Activated T-cell treated with anti-CD3 and anti-CD28 coated beads, Interleukin-2, amount 50 U/mL, for 24 hours (primary cell): ENCODE data around the gene CHPF.

Experiments
- DNase-seq: peaks from one replicate; pipeline ENCODE4 v3.0.0-alpha.2; 2020
- H3K27ac Mint-ChIP-seq: 2 replicates; pipeline ENCODE4 v1.8.0; 2020; ENCODE audit warnings: mild to moderate bottlenecking, mixed read lengths
- H3K27me3 Mint-ChIP-seq: 2 replicates; pipeline ENCODE4 v1.8.0; 2020; ENCODE audit warnings: mixed read lengths
- H3K36me3 Mint-ChIP-seq: 2 replicates; pipeline ENCODE4 v1.8.0; 2020; ENCODE audit warnings: low read depth, mixed read lengths
- H3K4me1 Mint-ChIP-seq: 2 replicates; pipeline ENCODE4 v1.8.0; 2020; ENCODE audit warnings: low read depth, mixed read lengths
- H3K4me3 Mint-ChIP-seq: 2 replicates; pipeline ENCODE4 v1.8.0; 2020; ENCODE audit warnings: mild to moderate bottlenecking, moderate library complexity, mixed read lengths
- H3K9me3 Mint-ChIP-seq: 2 replicates; pipeline ENCODE4 v1.8.0; 2020; ENCODE audit warnings: mixed read lengths

Gene CHPF

GRCh38 chr2:219536425-219536824 lies 7.2 kb downstream of the CHPF start:
- H3K4me3 Mint-ChIP-seq: no peak overlapping the region
- no peak overlapping the region for H3K27ac Mint-ChIP-seq
- H3K4me1 Mint-ChIP-seq: peaks cover 4% of the 10 kb centered on the region
- no peak for DNase-seq
- peaks cover 29% of the 10 kb centered on the region for H3K36me3 Mint-ChIP-seq
- peaks cover 17% of the 10 kb centered on the region for H3K27me3 Mint-ChIP-seq
- H3K9me3 Mint-ChIP-seq: no peaks in the 10 kb centered on the region

- Mint-ChIP-seq H3K36me3 (peaks cover 7% of the 10 kb centered on the region), H3K27me3 (peaks cover 39% of the 10 kb centered on the region), H3K9me3 (no peaks in the 10 kb centered on the region), H3K4me3 (no peak overlapping the region), H3K4me1 (no peaks in the 10 kb centered on the region), H3K27ac (no peak overlapping the region)
- no peak for DNase-seq
Observed at GRCh38 chr2:219533930-219534661, 9.5 kb downstream of the CHPF start.

- Mint-ChIP-seq H3K36me3 (no peaks in the 10 kb centered on the region), H3K27ac (no peak overlapping the region), H3K4me1 (no peaks in the 10 kb centered on the region), H3K4me3 (no peak overlapping the region), H3K9me3 (no peaks in the 10 kb centered on the region), H3K27me3 (peaks cover 56% of the 10 kb centered on the region)
- DNase-seq: no peak
Observed at GRCh38 chr2:219532378-219532649, 11.3 kb downstream of the CHPF start.

GRCh38 chr2:219531639-219532377 lies 11.8 kb downstream of the CHPF start:
- H3K9me3 Mint-ChIP-seq: no peaks in the 10 kb centered on the region
- no peaks in the 10 kb centered on the region for H3K4me1 Mint-ChIP-seq
- no peak overlapping the region for H3K27ac Mint-ChIP-seq
- H3K4me3 Mint-ChIP-seq: no peak overlapping the region
- H3K27me3 Mint-ChIP-seq: peaks cover 61% of the 10 kb centered on the region
- no peaks in the 10 kb centered on the region for H3K36me3 Mint-ChIP-seq
- DNase-seq: no peak

GRCh38 chr2:219530048-219530963 lies 13.3 kb downstream of the CHPF start:
- no peaks in the 10 kb centered on the region for H3K36me3 Mint-ChIP-seq
- peak; percentile 90 for DNase-seq

GRCh38 chr2:219527472-219527871 lies 16.1 kb downstream of the CHPF start:
- Mint-ChIP-seq H3K27ac (no peak overlapping the region), H3K4me1 (peaks cover 4% of the 10 kb centered on the region), H3K36me3 (no peaks in the 10 kb centered on the region), H3K9me3 (no peaks in the 10 kb centered on the region), H3K4me3 (no peak overlapping the region), H3K27me3 (peaks cover 87% of the 10 kb centered on the region)
- DNase-seq: no peak

More at GRCh38 chr2:219530048-219530963, 13.3 kb downstream of the CHPF start:
- no peaks in the 10 kb centered on the region for H3K9me3 Mint-ChIP-seq
- no peak overlapping the region for H3K4me3 Mint-ChIP-seq
- H3K4me1 Mint-ChIP-seq: no peaks in the 10 kb centered on the region
- peaks cover 73% of the 10 kb centered on the region for H3K27me3 Mint-ChIP-seq
- no peak overlapping the region for H3K27ac Mint-ChIP-seq

- no peak overlapping the region for H3K27ac Mint-ChIP-seq
- DNase-seq: no peak
- no peaks in the 10 kb centered on the region for H3K9me3 Mint-ChIP-seq
- no peaks in the 10 kb centered on the region for H3K36me3 Mint-ChIP-seq
- H3K4me1 Mint-ChIP-seq: peaks cover 5% of the 10 kb centered on the region
- peaks cover 87% of the 10 kb centered on the region for H3K27me3 Mint-ChIP-seq
- H3K4me3 Mint-ChIP-seq: no peak overlapping the region
Observed at GRCh38 chr2:219527076-219527394, 16.6 kb downstream of the CHPF start.

- Mint-ChIP-seq H3K4me3 (no peak overlapping the region), H3K4me1 (peaks cover 10% of the 10 kb centered on the region), H3K27me3 (peaks cover 89% of the 10 kb centered on the region), H3K36me3 (no peaks in the 10 kb centered on the region), H3K27ac (no peak overlapping the region), H3K9me3 (no peaks in the 10 kb centered on the region)
- DNase-seq: no peak
Observed at GRCh38 chr2:219526320-219527075, 17.1 kb downstream of the CHPF start.

- H3K36me3 Mint-ChIP-seq: no peaks in the 10 kb centered on the region
- H3K9me3 Mint-ChIP-seq: no peaks in the 10 kb centered on the region
- no peak for DNase-seq
- H3K27me3 Mint-ChIP-seq: peaks cover 91% of the 10 kb centered on the region
- peaks cover 11% of the 10 kb centered on the region for H3K4me1 Mint-ChIP-seq
- no peak overlapping the region for H3K27ac Mint-ChIP-seq
- no peak overlapping the region for H3K4me3 Mint-ChIP-seq
Observed at GRCh38 chr2:219525533-219526232, 17.9 kb downstream of the CHPF start.

- no peaks in the 10 kb centered on the region for H3K36me3 Mint-ChIP-seq
- no peaks in the 10 kb centered on the region for H3K9me3 Mint-ChIP-seq
- no peak for DNase-seq
- no peak overlapping the region for H3K27ac Mint-ChIP-seq
- H3K27me3 Mint-ChIP-seq: peaks cover 90% of the 10 kb centered on the region
- H3K4me1 Mint-ChIP-seq: peaks cover 11% of the 10 kb centered on the region
- H3K4me3 Mint-ChIP-seq: no peak overlapping the region
Observed at GRCh38 chr2:219524817-219525216, 18.8 kb downstream of the CHPF start.

- Mint-ChIP-seq H3K27ac (no peak overlapping the region), H3K9me3 (no peaks in the 10 kb centered on the region), H3K36me3 (no peaks in the 10 kb centered on the region), H3K4me1 (peaks cover 11% of the 10 kb centered on the region), H3K27me3 (peaks cover 82% of the 10 kb centered on the region), H3K4me3 (no peak overlapping the region)
- no peak for DNase-seq
Observed at GRCh38 chr2:219523031-219523671, 20.5 kb downstream of the CHPF start.

GRCh38 chr2:219522111-219523030 lies 21.2 kb downstream of the CHPF start:
- Mint-ChIP-seq H3K4me1 (peaks cover 11% of the 10 kb centered on the region), H3K9me3 (no peaks in the 10 kb centered on the region), H3K27ac (no peak overlapping the region), H3K27me3 (peaks cover 83% of the 10 kb centered on the region), H3K4me3 (no peak overlapping the region), H3K36me3 (no peaks in the 10 kb centered on the region)
- DNase-seq: no peak
